Measurements from ENCODE around the gene MATK.
"Not testable (repeated sequence)": the region's sequence is repeated elsewhere in the genome, so short reads cannot be mapped to it uniquely, and the experiment has no call there.

Gene MATK

DNA sequence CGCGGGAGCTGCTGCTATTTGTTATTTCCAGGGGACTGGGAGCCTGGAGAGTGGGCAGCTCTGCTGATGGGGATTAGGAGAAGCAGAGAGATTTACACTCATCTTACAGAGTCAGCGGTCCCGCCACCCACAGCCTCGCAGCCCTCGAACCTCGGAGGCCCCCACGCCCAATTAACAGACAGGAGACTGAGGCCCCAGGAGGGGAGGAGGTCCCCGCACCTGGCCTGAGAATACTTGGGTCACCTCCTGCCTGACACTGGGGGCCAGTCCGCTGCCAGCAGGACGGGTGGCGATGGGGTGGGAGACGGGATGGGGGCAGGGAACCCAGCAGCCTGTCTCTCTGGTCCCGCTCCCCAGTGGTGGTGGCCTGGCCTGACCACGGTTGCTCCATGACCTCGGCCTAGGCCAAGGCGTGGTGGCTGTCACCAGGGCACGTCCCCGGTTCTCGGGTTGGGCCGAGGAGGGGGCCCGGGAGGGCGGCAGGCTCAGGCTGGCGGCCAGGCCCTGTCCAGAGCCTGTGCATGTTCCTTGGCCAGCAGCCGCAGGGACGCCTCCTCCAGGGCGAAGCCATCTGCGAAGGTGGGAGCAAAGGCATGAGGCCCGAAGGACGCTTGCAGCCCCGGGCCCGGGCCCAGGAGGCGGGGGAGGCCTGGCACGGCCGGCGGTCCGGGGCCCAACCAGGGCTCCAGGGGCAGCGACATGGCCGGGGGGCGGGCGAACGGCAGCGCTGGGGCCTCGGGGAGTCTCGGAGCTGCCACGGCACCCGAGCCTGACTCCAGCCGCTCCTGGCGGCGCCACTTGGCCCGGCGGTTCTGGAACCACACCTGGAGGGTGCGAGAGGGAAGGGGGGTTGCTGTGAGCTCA, 15.8 kb downstream of the MATK start:
- DNase-seq (ENCODE audit: low read depth): no peak

DNA sequence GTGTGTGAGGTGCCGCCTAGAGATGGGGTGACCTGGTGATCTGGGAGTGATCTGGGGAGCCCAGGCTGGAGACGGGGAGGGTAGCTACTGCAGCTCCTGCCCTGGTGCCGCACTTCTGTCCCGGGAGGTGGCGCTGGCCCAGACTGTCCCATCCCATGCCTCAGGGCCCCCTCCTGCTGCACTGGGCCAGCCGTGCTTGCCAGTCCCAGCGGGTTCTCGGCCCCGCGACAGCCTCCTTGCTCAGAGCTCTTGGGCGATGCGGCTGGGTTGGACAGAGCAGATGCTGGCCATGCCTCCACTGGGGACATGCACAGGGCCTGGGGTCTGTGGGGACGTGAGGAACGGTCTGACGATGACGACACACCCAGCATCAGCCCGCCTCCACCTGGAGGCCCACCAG, 16.7 kb downstream of the MATK start:
- no peak for DNase-seq (ENCODE audit: low read depth)

DNA sequence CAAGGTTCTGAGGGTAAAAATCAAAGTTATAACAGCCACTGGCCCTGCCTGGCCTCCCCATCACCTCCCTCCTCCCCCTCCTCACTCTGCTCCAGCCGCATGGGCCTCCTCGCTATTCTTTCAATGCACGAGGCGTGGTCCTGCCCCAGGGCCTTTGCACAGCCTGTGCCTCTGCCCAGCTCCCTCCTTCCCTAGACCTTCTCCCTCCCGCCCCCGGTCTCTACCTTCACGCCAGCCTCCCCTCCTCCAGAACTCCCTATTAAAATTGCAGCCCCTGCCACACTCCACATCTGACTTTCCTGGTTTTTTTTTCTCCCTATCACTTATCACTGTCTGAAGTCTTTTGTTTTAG, 17.5 kb downstream of the MATK start:
- no peak for DNase-seq (ENCODE audit: low read depth)

DNA sequence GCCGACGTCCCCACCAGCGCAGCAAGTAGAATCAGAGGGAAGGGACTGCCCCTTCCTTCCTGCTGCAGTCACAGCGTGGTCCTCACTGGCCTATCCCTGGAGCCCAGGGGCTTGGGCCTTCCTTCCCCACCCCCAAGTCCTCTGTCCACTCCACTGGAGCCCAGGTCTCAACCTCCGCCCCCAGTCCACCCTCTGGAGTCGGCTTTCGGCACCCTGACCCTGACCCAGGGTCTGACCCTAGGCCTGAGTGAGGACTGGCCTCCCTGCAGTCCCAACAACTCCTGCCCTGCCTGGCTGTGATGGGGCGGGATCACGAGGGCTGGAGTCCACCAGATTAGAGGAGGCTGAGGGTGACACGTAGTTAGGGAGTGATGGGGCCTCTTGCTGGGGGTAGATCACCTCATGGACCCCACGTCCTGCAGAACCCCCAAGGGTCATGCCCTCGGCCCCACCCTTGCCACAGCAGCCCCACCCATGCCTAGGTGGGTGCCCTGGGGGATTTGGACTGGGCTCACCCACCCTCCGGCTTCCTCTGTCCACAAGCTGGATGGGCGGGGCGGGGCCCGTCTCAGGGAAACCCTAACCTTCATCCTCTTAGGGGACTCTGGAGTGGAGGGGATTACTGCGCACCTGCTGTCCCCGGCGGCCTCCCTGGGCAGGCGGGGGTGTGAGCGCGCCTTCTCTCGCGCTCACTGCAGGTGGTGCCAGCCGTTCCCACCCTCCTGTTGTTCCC, 18.0 kb downstream of the MATK start:
- DNase-seq (ENCODE audit: low read depth): no peak

DNA sequence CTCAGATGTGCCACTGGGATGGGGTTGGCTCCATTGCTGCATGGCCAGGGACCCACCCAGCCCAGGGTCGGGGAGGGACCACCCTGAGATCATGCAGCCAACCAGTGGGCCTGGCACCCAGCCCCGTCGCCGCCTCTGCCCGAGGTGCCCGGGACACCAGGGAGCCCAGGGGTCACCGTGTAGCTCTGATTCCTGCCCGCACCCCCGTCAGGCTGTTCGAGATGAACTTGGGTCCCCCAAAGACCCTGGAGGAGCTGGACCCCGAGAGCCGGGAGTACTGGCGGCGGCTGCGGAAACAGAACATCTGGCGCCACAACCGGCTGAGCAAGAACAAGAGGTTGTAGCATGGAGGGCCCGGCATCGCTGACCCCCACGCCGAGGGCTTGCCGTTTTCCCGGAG, 19.1 kb downstream of the MATK start:
- no peak for DNase-seq (ENCODE audit: low read depth)

DNA sequence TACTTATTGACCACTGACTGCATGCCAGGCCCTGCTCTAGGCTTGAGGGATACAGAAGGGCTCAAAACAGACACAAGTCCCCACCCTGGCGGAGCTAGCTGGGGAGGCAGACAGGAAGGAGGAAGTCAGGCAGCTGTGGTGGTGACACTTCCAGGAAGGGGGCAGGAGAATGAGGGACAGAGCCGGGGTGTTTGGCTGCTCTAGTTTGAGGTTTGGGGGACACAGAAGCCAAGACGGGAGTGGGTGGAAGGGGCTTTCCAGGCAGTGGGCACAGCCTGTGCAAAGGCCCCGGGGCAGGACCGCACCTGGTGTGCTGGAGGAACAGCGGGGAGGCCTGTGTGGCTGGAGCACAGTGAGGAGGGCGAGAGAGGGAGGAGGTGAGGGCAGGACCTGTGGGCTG, 19.7 kb downstream of the MATK start:
- DNase-seq (ENCODE audit: low read depth): no peak

DNA sequence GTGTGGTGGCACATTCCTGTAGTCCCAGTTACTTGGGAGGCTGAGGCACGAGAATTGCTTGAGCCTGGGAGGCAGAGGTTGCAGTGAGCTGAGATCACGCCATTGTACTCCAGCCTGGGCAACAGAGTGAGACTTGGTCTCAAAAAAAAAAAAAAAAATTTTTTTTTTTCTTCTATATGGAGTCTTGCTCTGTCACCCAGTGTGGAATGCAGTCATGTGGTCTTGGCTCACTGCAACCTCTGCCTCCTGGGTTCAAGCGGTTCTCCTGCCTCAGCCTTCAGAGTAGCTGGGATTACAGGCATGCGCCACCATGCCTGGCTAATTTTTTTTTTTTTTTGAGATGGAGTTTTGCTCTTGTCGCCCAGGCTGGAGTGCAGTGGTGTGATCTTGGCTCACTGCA, 20.4 kb downstream of the MATK start:
- DNase-seq (ENCODE audit: low read depth): not testable (repeated sequence)

DNA sequence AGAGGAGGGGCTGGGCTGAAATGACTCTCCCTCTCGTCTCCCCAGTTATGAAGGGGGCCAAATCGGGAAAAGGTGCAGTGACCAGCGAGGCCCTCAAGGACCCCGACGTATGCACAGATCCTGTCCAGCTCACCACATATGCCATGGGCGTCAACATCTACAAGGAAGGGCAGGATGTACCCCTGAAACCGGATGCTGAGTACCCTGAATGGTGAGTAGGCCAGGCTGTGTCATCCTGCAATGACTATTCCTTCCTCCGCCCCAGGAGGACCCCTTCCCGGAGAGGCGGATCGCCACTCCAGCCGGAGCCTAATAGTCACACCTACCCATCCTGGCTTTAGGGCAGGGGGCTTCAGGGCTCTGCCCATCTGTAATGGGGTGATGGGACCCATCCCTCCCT, 21.1 kb downstream of the MATK start:
- no peak for DNase-seq (ENCODE audit: low read depth)

DNA sequence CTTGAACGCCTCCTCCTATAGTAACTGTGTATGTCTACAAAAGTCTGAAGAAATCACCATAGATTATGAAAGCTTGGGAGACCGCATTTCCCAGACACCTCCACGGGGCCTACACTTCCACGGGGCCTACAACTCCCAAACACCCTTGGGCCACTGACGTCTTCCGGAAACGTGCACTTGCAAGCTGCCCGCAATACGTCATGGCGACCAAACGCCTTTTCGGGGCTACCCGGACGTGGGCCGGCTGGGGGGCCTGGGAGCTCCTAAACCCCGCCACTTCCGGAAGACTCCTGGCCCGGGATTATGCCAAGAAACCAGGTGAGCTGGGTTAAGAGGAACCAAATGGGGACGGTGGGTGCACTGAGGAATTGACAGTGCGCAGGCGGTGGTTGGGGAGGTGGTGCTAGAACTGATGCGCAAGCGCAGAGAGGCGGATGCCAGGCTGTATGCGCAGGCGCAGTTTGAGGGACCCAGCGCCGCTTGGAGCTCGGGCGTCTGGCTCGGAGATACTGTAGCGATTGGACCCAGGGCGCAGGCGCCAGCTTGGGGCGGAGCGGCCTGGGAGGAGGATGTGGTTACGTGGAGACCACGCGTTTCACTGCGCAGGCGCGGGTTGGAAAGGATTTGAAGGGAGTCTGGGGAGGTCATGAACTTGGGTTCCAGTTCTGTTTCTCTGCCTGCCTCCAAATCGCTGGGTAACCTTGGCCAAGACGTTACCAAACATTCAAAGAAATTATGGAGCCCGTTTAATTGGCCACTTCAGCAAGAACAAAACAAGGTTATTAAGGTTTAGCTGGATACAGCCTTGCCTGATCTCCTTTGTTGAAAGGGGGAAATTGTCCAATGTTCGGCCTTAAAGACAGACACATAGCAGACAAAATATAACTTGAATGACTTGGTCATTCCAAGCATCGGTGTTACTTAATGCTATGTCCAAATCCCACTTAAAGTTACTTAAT, 23.4 kb downstream of the MATK start, which contains the start of gene MRPL54:
TSS of gene MRPL54 (plus strand) at position 182 of the 959 bp plus-strand sequence. CDS start at position 201, 19 bp downstream.
- peak; percentile 100 for DNase-seq (ENCODE audit: low read depth)

DNA sequence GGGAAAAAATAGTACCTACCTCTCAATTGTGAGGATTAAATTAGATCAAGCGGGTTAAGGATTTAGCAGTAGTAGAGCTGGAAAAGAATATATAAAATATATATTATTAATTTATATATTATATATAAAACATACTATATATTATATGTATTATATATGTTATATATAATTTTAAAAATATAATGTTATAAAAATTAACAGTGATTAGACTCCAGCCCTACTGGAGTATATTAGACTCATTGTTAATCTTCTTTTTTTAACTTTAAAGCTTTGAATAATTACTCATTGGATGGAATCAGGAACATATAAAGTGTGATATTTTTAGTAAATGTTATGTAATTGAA, 24.1 kb downstream of the MATK start:
- DNase-seq (ENCODE audit: low read depth): no peak

DNA sequence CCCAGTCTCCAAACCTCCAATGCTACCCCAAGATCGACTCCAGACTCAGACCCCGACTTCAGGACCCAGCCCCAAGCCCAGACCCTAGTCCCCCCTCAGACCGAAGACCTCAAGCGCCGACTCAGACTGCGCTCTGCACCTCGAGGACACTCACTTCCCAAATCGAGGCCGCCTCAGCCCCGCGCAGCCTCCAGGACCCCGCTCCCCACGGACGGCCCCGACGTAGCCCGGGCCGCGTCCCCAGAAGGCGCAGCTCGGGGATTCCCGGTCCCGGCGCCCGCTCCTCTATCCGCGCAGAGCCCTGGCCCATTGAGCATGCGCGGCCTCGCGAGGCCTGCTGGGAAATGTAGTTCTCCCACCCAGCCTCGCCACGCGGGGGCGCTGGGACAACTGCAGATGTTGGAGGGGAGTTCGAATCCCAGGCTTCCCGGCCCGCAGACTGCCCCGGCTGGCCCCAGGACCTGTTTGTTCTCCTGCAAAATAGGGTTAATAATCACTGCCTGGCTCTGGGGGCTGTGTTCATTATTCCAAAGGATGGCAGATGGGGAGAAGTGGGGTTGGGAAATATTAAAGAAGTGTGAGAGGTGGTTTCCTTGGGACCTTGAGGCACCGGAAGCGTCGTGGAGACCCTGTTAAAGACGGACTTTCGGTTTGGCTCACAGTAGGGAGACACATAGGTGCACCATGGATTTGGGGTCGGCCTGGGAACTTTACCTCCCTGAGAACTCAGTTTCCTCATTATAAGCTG, 24.6 kb downstream of the MATK start, which contains the start of gene APBA3:
TSS of gene APBA3 (minus strand) at position 311 of the 748 bp plus-strand sequence. CDS start 1,428 bp downstream, outside the sequence.
- peak; percentile 60 for DNase-seq (ENCODE audit: low read depth)

DNA sequence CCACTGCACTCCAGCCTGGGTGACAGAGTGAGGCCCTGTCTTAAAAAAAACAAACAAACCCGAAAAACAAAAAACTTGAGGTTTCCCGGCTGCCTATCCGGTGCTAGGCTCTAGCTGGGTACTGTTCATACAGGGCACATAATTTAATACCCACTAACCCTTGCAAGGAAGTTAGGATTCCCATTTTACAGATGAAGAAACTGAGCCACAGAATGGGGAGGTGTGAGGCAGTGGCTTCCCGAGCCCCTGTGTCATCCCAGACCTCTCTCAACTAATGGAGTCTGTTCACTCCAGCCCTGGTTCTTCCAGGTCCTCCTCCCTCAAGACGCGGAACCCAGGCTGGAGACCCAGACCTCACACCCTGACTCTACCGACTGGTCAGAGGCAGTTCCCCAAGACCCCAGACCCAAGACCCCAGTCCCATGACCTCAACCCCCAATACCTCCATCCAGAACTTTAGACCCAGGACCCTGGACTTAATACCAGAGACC, 25.3 kb downstream of the MATK start:
- DNase-seq (ENCODE audit: low read depth): no peak

DNA sequence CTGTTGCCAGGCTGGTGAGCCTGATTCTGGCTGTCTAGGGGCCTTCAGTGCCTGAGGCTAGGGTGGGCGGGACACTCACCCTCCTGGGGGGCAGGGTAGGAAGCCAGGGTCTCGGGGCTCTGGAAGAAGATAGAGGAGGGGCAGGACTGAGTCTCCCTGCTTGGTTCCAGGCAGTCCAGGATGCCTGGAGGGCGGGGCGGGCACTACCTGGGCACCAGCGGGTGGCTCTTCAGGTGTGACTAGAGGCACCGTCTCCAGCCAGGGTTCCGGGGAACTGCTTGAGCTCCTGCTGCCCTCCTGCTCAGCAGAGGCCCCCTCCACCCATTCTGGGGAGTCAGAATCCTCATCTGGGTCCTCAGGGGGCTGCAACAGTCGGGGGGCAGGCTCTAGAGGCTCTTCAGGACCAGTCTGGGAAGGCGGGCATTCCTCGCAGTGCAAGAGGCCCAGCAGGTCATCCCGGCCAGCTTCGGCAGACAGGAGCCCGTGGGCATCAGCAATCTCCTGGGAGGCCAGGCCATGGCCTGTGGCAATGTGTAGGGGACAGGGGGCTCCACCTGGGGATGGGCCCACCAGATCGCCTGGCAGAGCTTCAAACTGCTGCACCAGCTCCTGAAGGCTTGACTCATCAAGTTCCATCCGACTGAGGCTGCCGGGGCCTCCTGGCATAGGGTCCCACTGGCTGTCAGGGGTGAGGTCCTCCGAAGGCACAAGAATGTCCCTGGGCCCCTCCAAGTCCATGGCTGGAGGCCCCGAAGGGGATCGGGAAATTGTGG, 26.5 kb downstream of the MATK start:
- DNase-seq (ENCODE audit: low read depth): no peak

DNA sequence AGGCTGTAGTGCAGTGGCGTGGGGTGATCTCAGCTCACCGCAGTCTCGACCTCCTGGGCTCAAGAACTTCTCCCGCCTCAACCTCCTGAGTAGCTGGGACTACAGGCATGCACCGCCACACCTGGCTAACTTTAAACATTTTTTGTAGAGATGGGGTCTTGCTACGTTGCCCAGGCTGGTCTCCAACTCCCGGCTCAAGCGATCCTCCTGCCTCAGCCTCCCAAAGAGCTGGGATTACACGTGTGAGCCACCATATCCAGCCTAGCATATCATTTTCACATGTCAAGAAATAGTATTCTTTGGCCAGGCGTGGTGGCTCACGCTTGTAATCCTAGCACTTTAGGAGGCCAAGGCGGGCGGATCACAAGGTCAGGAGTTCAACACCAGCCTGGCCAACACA, 27.9 kb downstream of the MATK start:
- not testable (repeated sequence) for DNase-seq (ENCODE audit: low read depth)

DNA sequence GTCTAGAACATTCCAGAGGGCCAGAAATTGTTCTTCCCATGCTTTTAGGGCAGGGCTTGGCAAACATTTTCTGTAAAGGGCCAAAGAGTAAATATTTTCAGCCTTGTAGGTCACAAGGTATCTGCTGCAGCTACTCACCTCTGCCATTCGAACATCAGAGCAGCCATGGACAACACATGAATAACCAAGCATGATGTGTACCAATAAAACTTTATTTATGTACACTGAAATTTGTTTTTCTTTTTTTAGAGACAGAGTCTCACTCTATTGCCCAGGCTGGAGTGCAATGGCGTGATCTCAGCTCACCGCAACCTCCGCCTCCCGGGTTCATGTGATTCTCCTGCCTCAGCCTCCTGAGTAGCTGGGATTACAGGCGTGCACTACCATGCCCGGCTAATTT, 28.5 kb downstream of the MATK start:
- not testable (repeated sequence) for DNase-seq (ENCODE audit: low read depth)

DNA sequence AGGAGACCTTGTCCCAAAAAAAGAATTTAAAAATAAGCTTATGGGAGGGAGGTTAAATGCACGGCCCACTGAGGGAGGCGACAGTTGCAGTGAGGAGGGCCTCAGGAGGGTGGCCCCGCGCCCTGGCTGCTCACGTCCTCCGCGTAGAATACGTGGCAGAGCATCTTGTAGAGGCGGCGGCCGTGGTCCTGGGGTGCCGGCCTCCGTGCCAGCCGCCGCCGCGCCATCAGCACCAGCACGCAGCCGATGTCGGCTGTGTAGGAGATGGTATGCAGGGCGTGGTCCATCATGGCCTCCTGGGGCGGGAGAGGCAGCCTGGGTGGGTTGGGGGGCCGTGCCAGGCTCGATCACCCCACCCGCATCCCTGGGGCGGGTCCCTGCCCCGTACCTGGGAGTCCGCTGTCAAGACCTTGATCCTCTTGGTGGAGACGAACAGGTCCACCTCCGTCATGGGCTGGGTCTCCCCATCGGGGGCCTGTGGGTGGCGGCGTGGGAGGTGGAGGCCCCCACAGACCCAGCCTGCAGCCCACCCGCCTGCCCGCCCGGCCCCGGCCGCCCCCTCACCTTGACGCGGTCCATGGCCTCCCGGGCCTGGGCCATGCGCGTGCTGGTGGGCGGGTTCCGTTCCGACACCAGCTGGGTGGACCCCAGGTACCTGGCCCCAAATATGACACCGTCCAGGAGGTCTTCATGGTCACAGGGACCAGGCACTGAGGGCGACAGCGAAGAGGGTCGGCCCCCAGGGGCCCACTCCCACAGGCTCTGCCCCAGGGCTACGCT, 32.4 kb downstream of the MATK start:
- DNase-seq (ENCODE audit: low read depth): no peak

DNA sequence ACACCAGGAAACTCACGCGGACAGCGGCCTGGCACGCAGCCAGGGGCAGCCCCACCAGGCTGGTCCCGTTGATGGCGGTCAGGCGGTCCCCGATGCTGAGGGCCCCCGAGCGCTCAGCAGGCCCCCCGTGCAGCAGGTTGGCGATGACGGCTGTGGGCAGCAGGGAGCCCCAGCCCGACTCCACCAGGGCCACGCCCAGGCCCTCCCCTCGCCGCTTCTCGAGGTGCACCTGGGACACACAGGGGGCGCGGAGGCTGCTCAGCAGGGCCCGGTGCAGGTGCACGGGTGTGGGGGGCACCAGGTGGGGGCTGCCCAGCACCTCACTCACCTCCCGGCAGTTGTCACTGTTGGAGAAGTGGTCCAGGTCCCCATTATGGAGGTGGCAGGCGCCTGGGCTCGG, 33.7 kb downstream of the MATK start:
- no peak for DNase-seq (ENCODE audit: low read depth)

DNA sequence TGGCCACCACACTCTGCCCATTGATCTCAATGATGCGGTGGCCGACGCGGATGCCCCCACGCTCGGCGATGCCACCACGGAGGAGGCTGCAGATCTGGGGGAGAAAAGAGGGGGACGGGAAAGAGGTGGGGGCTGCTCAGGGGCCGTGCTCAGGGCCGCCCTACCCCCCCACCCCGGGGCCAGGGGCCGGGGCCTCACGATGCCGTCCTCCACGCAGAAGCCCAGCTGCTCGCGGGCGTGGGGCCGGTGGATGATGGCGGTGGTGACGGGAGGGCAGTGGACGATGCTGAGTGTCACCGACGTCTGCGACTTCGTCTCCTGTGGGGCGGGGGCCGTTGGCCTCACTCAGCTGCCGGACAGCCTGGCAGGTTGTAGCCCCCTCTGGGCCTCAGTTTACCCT, 34.9 kb downstream of the MATK start:
- no peak for DNase-seq (ENCODE audit: low read depth)

DNA sequence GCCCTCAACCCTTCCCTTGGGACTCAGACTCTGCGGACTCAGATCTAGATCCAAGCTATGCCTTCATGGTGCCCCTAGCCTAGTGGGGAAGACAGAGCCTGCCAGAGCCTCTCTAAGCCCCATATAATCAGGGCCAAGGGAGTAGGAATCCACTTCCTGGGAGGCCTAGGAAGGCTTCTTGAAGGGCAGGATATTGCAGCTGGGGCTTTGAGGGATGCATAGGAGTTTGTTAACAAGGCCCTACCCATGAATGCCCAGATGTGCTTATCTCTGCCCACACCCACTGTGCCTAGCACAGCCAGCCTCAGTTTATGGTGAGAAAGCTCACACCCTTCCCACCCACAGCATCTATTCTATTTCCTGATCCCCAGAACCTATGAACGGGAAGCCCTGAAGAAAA, 36.0 kb downstream of the MATK start:
- no peak for DNase-seq (ENCODE audit: low read depth)

DNA sequence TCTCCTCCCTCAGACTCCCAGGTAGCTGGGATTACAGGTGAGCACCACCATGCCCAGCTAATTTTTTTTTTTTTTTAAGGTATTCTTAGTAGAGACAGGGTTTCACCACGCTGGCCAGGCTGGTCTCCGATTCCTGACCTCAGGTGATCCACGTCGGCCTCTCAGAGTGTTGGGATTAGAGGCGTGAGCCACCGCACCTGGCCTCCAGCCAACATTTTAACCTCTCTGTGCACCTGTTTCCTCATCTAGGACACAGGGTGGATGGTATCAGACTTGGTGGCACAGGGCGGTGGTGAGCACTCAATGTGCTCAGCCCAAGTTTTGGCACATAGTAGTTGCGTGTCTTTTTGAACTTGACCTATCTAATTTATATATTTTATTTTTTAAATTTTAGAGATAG, 37.2 kb downstream of the MATK start:
- DNase-seq (ENCODE audit: low read depth): no peak

All from HS-5 (cell line).